Inflammatory macrophage treated with lipopolysaccharide for 1 hour (primary cell): ENCODE measurements around the gene PSPH.
"Not testable (repeated sequence)": the region's sequence is repeated elsewhere in the genome, so short reads cannot be mapped to it uniquely, and the experiment has no call there.

ENCODE experiments used
- DNase-seq, 2 donors: peaks; one replicate each; pipeline ENCODE4 v3.0.0-alpha.2; 2020 to 2022

PSPH gene

DNA sequence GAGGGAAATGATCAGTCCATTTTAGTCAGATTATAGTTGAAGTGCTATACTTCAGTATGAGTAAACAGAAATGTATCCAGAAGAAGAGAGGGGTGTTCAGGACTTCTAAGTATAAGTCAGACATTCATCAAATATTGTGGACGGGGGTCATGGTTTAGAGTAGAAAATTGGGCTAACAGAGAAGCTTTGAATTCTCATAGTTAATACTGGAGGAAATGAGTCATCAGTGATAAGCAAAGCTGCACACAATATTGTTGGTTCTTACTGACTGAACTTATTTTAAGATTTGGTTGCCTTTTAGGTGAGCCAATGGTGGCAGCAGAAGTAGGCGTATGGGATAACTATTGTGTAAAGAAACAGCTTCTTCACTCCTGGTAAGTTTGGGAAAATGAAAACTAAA is 11.1 kb upstream of the PSPH start:
- no peak for DNase-seq

DNA sequence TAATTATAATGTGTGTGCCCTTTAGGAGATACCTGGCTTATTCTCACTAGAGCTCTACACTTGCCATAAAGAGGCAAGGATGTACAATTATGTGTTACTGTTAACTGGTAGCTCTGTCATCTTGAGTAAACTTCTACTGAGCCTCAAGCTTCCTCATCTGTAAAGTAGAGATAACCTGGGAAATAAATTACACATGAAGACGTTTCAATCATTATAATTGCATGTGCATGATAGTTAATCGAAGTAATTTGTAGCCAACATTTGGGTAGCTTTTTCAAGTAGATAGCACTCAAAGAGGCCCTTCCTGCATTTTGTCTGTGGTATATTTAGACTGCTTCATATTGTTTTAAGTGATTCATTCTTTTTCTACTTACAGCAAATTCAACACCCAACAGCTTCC is 2.7 kb upstream of the PSPH start:
- no peak for DNase-seq

DNA sequence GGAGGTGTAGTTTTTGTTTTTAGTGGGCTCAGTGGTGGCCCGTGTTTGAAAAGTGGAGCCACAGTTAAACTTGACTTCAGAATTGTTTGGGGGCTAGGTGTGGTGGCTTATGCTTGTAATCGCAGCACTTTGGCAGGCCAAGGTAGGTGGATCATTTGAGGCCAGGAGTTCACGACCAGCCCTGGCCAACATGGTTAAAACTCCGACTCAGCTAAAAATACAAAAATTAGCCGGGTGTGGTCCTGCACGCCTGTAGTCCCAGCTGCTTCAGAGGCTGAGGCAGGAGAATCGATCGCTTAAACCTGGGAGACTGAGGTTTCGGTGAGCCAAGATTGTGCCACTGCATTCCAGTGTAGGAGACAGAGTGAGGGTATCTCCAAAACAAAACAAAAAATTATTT is 2.1 kb upstream of the PSPH start:
- no peak for DNase-seq

DNA sequence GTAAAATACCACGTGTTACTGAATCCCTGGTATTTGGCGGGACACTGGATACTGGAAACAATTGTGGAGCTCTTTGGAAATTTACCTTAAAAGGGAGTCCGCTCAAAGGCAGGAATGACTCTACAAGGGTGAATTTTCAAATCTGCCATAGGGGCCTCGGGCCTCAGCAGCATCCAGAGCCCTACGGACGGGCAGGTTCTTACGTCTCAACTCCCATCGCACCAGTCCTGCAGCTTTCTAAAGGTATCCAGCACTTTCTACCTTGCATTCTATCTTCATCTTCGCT is 248 bp downstream of the PSPH start:
- DNase-seq: no peak

DNA sequence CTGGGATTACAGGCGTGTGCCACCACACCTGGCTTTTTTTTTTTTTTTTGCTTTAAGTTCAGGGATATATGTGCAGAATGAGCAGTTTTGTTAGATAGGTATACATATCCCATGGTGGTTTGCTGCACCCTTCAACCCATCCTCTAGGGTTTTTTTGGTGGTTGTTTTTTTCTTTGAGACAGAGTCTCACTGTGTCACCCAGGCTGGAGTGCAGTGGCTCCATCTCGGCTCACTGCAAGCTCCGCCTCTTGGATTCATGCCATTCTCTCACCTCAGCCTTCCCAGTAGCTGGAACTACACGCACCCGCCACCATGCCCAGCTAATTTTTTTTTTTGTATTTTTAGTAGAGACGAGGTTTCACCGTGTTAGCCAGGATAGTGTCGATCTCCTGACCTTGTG is 2.5 kb downstream of the PSPH start:
- DNase-seq: not testable (repeated sequence)

DNA sequence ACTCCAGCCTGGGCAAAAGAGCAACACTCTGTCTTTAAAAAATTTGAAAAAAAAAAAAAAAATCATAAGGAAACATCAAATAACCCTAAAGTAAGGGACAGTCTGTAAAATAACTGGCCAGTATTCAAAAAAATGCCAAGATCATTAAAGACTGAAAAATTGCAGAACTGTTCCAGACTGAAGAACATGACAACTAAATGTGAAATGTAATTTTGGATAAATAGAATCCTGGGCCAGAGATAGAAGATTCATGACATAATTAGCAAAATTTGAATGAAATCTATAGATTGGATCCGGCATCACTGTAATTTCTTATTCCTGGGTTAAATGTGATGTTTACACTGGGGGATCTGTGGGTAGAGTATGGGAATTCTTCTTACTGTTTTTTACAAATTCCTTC is 3.0 kb downstream of the PSPH start:
- no peak for DNase-seq

DNA sequence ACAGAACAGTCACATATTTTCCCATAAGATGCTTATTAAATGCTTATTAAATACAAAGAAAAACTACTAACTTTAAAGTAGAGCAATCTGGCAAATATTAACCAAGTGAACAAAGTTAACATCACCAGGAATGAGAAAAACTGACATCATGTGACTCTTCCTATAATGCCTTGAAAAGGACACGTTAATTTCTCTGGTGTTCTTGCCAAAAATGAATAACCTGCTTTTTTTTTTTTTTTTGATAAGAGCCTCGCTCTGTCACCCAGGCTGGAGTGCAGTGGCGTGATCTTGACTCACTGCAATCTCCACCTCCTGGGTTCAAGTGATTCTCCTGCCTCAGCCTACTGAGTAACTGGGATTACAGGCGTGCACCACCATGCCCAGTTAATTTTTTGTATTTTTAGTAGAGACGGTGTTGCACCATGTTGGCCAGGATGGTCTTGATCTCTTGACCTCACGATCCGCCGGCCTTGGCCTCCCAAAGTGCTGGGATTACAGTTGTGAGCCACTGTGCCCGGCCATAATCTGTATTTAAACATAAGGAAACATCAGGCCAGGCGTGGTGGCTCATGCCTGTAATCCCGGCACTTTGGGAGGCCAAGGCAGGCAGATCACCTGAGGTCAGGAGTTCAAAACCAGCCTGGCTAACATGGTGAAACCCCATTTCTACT is 3.7 kb downstream of the PSPH start:
- DNase-seq: not testable (repeated sequence)

DNA sequence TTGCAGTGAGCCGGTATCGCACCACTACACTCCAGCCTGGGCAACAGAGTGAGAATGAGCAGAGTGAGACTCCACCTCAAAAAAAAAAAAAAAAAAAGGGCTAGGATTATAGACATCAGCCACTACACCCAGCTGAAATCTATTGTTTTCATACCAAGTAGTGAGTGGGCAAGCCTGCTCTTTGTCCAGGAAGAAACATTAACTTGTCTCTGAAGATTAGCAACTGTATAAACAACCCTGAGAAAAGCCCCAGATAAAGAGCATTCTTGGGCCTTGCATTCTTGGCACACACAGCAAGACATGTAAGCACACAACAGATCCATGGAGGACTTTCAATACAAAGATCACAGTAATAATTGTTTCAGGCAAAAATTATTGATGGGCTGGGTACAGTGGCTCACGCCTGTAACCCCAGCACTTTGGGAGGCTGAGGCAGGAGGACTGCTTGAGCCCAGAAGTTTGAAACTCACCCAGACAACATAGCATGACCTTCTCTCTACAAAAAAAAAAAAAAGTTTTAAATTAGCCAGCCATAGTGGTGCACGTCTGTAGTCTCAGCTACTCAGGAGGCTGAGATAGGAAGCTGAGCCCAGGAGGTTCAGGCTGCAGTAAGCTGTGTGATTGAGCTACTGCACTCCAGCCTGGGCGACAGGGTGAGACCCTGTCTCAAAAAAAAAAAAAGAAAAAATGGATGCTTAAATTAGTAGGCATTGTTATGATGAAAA is 4.4 kb downstream of the PSPH start:
- no peak for DNase-seq

DNA sequence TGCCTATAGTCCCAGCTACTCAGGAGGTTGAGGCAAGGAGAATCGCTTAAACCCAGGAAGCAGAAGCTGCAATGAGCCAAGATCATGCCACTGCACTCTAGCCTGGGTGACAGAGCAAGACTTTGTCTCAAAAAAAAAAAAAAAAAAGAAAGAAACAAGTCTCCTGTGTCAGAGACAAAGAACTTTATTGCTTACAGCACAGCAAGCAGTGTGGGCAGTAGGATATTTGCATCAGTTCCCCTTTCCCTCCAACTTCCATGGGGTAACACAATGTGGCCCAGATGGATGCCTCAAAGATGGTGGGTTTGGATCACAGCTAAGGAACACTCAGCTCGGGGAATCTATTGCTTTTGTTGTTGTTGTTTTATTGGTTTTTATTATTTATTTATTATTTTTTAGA is 5.5 kb downstream of the PSPH start:
- peak; percentile 26 to 70 for DNase-seq

DNA sequence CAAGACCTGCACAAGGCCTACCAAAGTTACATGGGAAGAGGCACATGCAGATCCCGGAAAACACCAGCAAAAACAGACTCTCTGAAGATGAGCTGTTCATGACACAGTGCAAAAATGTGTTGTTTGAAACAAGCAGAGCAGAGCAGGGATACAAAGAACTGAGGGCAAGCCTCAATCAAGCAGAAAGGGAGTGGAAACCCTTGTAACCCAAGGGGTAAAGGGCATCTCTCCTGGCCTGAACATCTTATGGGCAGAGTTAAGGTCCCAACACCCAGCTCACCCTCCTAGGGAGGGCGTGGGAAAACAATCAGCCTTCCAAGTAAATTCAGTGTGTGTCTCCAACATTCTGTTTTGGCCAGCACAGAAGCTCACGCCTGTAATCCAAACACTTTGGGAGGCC is 10.5 kb downstream of the PSPH start:
- peak in 1 of 2 donors; percentile 20 for DNase-seq

DNA sequence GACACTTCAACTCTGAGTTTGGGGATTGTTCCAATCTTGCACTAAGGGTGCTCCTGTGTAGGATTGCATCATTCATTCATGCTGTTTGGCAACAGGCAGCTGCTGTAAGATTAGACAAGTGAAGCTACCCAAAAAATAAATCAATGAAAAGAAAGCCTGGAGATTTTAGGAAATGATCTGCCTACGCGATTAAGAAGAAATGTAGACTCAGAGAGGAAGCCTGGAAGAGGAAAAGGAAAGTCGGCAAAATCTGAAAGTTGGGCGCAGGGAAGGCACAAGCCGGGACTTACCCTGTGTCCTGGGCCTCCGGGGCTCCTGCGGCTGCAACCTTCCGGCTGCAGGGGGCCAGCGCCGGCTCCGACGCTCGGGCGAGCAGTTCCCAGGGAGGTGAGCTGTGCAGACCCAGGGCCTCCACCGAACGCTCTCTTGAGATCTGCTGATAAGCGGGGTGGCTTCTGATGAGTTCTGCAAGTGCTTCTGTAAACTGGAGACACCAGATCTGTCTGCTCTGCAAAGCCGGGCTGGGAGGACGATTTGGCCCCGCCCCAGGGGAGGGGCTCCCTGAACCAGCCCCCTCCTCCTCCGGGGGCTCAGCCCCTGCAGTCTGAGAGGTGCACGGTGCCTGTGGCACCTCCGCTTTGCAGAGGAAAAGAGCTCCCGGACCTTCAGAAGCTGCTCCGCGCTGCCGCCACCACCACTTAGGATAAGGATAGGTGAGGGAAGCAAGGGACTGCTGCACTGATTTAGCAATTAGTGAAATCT is 17.4 kb downstream of the PSPH start:
- peak; percentile 54 to 58 for DNase-seq

DNA sequence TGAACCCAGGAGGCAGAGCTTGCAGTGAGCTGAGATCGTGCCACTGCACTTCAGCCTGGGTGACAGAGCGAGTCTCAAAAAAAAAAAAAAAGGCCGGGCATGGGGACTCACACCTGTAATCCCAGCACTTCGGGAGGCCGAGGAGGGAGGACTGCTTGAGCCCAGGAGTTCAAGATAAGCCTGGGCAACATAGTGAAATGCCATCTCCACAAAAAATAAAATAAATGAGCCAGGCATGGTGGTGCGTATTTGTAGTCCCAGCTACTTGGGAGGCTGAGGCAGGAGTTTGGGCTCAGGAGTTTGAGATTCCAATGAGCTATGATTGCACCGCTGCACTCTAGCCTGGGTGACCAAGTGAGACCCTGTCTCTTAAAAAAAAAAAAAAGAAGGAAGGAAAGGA is 18.7 kb downstream of the PSPH start:
- DNase-seq: not testable (repeated sequence)

DNA sequence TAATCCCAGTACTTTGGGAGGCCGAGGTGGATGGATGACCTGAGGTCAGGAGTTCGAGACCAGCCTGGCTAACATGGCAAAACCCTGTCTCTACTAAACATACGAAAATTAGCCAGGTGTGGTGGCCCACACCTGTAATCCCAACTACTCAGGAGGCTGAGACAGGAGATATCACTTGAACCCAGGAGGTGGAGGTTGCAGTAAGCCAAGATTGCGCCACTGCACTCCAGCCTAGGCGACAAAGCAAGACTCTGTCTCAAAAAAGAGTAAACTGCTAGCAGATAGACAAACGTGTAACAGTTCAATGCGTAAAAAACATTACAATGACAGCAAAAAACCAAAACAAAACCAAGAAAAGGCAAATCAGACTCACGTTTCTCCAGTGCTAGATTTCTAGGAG is 19.7 kb downstream of the PSPH start:
- DNase-seq: not testable (repeated sequence)

DNA sequence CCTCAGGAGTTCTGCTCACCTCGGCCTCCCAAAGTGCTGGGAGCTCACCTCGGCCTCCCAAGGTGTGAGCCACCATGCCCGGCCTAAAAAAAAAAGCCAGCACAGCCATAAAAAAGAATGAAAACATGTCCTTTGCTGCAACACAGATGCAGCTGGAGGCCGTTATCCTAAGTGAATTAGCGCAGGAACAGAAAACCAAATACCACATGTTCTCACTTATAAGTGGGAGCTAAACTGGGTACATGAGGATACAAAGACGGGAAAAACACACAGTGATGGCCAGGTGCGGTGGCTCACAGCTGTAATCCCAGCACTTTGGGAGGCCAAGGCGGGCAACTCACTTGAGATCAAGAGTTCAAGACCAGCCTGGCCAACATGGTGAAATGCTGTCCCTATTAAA is 20.9 kb downstream of the PSPH start:
- no peak for DNase-seq

DNA sequence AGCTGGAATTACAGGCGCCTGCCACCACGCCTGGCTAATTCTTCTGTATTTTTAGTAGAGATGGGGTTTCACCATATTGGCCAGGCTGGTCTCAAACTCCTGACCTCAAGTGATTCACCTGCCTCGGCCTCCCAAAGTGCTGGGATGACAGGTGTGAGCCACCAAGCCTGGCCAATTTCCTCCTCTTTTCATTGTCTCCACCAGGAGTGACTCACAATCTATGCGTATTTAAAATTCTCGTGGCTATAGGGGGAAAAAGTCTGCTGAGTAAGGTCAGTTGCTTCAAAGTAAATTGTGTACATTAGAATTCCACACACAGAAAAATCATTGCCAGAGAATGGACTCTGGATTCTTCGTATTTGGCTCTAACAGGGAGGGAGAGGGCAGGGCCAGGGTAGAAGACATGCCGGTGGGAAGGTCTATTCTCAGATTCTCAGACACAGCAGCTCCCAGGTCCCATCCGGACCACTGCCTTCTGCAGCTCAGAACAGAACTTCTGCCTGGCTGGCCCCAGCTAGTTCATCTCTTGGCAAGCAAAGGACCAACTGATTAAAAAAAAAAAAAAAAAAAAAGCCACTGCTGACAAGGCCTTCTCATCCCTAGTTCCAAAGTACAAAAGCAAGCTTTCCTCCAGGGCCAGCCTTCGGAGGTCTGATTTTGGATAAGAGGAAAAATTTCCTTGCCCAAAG is 22.2 kb downstream of the PSPH start:
- DNase-seq: no peak

DNA sequence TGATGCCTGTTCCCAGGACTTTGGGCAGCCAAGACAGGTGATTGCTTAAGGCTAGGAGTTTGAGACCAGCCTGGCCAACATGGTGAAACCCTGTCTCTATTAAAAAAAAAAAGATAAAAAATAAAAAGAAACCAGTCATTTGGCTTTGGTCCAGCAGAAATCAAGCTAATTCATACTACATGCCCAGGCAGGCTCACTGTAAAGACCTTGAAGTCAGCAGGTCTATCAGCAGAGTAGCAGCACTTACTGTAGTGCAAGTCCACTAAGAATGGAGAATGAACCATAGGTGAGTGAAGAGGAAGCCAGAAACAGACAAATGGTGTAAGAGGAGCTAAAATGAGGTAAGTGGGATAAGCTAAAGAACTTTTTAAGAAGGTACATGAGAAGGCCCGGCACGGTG is 24.7 kb downstream of the PSPH start:
- no peak for DNase-seq

DNA sequence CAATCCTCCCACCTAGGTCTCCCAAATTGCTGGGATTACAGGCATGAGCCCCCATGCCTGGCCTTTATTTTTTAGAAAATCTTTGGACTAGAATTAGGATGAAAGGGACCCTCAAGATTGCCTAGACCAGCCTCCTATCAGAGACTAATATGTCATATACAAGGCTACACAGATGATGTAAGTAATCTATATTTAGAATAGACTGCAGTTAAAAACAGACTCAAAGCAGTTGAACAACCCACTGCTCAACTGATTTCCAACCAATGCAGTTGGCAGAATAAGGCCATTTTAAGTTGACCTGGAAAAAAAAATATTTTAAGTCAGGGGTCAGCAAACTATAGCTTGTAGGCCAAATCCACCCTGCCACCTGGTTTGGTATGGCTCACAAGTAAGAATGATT is 27.7 kb downstream of the PSPH start:
- no peak for DNase-seq

DNA sequence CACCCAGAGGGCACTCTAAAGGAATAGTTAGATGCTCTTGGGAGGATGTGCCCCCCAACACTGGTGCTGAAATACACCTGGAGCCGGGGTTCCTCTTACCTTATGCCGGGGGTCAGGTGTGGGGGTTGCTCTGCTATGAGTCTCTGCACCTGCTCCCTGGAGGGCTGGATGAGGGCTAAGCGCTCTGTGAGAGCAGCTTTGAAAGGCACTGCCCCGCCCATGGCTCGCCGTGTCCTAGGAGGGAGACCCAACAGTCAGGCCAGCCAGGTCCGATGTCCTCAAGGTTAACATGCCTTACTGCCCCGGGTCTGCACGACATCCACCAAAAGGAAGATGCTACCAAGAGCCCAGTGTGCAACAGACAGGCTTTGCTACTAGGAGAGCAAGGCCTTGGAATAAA is 31.7 kb downstream of the PSPH start:
- DNase-seq: no peak

DNA sequence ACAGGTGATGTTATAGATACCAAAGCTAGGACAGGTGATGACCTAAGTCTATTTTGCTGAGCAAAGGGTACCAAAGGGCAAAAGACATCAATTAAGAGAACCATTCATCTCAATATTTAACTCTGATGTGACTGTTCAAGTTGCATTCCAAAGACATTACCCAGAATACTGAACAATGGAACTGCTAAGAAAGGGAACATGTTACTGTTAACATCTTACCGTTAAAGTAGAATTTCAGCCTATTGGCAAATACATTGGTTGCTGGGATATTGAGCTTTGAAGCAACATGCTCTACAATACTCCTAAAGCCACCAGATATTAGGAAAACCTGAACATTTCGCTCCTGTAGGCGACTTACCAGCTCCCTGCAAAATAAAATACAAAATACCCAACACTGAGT is 34.2 kb downstream of the PSPH start:
- not testable (repeated sequence) for DNase-seq

DNA sequence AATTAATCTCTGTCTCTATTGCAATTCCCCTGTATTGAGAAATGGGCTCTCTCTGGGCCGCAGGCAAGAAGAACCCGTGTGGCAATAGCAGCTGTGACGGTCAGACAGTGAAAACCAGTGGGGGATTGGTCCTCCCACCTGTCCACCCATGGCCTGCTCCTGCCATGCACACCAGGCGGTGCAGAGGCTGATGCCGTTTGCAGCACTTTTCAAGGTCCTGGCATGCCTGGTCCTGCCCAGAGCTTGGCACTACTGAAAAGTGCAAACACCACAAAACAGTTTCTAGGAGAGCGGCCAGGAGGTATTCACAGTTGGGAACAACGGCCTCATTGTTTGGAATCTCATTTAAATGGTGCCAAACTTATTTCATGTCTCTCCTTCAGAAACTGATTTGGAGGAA is 41.5 kb downstream of the PSPH start:
- no peak for DNase-seq

DNA sequence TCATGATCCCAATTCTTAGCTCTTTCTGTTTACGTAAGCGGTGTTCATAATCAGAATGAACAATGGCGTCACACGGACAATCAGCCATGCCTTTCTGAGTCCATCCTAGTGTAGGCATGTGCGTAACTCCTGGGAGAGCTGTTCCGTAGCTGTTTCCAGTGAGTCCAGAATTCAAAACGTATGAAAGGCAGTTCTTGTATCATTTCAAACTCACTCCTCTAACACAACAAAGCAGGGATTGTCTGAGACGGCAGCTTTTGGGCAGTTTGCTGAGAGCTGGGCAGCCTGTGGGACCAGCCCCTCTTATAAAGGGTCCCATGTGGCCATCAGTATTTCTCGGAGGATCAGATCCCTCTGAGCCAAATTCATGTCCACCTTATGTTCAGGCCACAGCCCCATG is 43.4 kb downstream of the PSPH start:
- DNase-seq: no peak

DNA sequence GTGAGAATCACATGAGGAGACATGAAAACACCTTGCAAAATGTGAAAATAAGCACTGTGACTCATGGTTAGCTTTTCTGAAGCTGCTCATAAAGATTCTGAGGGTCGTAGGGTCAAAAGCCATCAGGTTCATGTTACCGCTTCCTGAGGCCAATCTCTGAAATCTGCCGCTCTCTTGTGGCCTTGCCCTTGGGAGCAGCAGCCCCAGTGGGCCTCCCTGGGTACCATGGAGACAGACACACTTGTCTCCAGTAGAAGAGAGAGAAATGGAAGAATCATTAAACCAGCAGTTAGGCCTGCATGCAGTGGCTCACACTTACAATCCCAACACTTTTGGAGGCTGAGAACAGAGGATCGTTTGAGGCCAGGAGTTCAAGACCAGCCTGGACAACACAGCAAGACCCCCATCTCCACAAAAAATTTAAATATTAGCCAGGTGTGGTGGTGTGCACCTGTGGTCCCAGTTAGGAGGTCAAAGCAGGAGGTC is 44.0 kb downstream of the PSPH start:
- no peak for DNase-seq

DNA sequence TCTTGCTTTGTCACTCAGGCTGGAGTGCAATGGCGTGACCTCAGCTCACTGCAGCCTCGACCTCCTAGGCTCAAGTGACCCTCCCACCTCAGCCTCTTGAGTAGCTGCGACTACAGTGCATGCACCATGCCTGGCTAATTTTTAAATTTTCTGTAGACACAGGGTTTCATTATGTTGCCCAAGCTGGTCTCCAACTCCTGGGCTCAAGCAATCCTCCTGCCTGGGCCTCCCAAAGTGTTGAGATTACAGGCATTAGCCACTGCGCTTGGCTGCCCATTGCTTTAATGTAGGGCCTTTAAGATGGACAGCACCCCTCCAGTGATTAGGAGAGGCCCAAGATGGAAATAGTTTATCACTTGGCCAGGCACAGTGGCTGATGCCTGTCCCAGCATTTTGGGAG is 47.5 kb downstream of the PSPH start:
- no peak for DNase-seq
